GM18907 (cell line): ENCODE results near the gene PLEKHG1.

Source experiments
- ATAC-seq: cut with Tn5 transposase; IDR thresholded peaks from one replicate; pipeline ENCODE4 v1.9.1; 2021; ENCODE audit warnings: mild to moderate bottlenecking, moderate library complexity; ENCODE audit not compliant: unreplicated experiment

PLEKHG1 gene

GRCh38 chr6:150637266-150637665, 37.6 kb downstream of the PLEKHG1 start:
- ATAC-seq = no peak

GRCh38 chr6:150638267-150638666, 38.6 kb downstream of the PLEKHG1 start:
- no peak for ATAC-seq

GRCh38 chr6:150638765-150639164, 39.1 kb downstream of the PLEKHG1 start:
- ATAC-seq = no peak

GRCh38 chr6:150639823-150640331, 40.2 kb downstream of the PLEKHG1 start:
- ATAC-seq = no peak

- ATAC-seq = peak; percentile 63
Observed at GRCh38 chr6:150640556-150641209, 41.0 kb downstream of the PLEKHG1 start.

- ATAC-seq = peak; percentile 55
Observed at GRCh38 chr6:150641398-150642139, 41.9 kb downstream of the PLEKHG1 start.

GRCh38 chr6:150646228-150646627, 46.5 kb downstream of the PLEKHG1 start:
- ATAC-seq = no peak

GRCh38 chr6:150647051-150647450, 47.4 kb downstream of the PLEKHG1 start:
- no peak for ATAC-seq
